Measurements from ENCODE around the gene ZNF831.

- no peak for TF ChIP-seq TCF12 (IDR thresholded peaks at IDR 0.05; ENCODE audit: low read depth)
- TF ChIP-seq MAX (IDR thresholded peaks at IDR 0.05) = no peak
- TF ChIP-seq EP300 (IDR thresholded peaks at IDR 0.05; ENCODE audit: borderline replicate concordance) = no peak
- no peak for TF ChIP-seq NFIC (IDR thresholded peaks at IDR 0.05)
- TF ChIP-seq YY1 (IDR thresholded peaks at IDR 0.05; ENCODE audit: low read depth) = no peak
- TF ChIP-seq RAD21 (IDR thresholded peaks at IDR 0.05; ENCODE audit: low read depth) = no peak
- TF ChIP-seq ZBTB7A (IDR thresholded peaks at IDR 0.05; ENCODE audit: low read depth) = no peak
- TF ChIP-seq EGR1 (IDR thresholded peaks at IDR 0.05) = no peak
- no peak for TF ChIP-seq CEBPB (IDR thresholded peaks at IDR 0.05)
- no peak for TF ChIP-seq TEAD4 (IDR thresholded peaks at IDR 0.05)
Observed at GRCh38 chr20:59173938-59174491, 10.4 kb downstream of the ZNF831 start.
